Measurements from ENCODE around the gene BATF.

BATF gene

DNA sequence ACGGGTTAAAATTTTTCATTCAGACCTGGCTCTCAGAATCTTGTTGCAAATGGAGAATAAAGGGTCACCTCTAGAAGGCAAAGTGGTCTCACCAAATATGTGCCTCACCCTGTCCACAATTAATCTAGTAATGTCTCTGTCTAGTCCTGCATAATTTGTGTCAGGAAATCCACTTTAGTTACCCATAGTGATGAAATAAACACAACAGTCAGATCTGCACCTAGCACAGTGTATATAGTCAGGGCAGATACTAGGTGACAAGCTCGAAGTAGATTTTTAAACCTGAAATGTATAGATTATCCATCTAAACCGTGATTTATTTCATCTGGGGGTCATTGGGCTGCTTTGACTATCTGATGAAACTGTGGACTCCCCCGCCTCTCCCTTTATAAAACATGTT lies 40.2 kb downstream of the BATF start:
- DNase-seq (ENCODE audit: low read depth): no peak

DNA sequence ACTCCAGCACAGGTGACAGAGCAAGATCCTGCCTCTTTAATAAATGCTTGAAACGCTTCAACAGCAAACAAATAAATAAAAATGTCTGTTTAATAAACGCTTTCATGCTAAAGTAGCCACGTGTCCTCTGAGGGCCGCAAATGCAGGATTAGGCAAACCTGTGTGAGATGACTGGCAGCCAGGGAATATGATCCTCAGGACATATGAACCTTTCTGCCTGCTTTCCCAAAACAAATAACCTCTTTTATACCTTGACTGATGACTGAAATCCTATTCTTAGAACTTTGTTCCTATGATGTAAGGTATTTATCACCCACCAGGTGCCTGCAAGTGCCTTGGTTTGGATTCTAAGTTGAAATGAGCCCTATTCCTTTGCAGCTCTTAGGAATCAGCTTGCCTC lies 41.7 kb downstream of the BATF start:
- DNase-seq (ENCODE audit: low read depth): no peak

DNA sequence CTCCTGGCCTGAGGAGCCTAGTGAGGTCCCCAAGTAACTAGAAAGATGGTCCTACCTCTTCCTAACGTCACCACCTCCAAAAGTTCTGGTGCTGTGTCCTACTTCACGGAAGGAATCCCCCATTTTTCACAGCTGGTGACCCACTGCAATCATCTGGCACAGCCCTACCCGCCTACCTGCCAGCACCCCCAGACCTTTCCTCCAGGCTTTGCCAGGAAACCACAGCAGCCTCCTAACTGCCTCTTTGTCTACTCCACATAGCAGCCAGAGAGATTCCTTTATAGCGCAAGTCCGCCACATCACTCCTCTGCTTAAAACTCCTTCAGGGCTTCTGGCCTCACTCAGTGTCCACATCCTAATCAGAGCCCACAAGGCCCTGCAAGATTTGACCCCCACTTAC lies 42.8 kb downstream of the BATF start:
- DNase-seq (ENCODE audit: low read depth): no peak

DNA sequence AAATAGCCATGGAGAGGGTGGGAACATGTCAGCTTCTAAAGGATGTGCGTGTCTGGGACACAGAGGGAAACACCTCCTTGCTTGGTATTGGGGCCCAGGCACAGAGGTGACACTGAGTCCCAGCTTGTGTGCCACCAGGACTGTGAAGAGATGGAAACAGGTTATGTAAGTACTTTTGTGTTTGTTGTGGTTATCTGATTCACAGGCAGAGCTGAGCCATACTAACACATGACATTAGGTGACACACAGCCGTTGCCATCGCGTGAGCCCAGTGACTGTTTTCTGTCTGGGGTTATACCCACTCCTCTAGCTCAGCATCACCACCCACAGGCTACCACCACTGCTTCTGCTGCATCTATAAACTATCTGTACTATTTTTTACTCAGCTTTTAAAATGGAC lies 44.1 kb downstream of the BATF start:
- DNase-seq (ENCODE audit: low read depth): peak; percentile 75

DNA sequence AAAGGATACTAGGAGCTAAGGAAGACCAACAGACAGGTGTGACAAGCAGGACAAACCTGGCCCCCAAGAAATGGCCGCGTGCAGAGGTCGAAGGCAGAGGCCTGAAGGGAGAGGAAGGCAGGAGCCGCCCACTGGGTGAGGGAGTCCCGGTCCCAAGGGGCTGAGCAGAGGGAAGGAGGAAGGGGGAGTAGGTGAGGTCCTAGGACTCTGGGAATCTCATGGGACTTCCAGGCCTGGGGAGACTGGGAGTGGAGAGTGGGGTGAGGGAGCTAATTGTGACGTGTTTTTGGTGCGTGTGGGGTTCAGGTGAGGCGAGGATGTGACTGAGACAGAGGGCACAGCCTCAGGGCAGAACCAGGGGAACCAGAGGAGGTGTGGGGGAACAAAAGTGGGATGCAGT lies 44.5 kb downstream of the BATF start:
- DNase-seq (ENCODE audit: low read depth): no peak

DNA sequence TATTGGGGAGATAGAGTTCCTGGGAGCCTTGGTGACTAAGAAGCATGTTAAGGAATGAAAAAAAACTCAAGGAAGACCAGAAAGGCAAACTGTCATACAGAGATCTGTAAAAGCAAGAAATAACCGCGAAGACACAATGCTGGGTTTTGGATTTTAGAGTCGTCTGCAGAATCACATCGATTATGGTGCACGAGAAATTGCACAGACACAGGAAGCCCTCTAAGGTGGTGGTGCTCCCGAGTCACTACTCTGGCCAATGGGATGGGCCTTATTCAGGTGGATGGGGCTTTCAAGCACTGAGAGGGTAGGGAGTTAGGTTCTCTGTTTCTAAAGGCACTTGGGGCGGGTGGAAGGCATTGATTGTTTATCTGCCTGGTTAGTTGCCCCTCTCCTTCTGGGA lies 45.9 kb downstream of the BATF start:
- no peak for DNase-seq (ENCODE audit: low read depth)

DNA sequence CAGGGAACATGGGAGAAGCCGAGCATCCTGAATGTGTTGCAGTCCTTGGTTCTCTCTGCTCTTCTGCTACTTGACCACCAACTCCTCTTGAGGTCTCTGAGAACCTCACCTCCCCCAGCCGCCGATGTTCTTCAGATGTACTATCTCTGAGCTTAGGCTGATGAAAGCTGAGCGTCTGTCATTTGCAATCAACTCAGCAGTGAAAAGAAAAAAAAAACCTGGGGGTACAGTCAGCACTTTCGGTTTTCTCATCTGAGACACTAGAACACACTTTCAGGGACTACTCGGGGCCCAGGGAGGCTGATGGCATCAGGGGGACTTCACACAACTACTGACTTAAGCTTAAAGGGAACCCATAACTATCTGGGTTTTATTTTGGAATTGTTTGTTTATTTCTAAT lies 46.5 kb downstream of the BATF start:
- DNase-seq (ENCODE audit: low read depth): no peak

DNA sequence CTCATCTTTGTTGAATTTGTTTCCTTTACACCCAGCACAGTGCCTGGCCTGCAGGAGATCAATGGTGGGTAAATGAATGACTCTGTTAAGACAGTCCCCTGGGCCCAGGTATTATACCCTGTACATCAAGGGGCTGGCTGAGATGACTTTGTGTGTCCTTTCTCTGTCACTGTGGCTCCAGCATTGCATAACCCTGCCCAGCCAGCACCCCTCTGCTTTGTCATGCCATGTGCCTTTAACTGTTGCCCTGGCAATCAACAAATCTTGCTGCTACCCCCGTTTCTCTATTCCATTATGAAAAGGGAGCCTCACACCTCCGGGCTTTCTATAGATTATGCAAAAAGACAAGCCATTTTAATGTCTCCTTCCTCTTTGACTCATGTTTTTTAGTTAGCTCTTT lies 48.5 kb downstream of the BATF start:
- no peak for DNase-seq (ENCODE audit: low read depth)

DNA sequence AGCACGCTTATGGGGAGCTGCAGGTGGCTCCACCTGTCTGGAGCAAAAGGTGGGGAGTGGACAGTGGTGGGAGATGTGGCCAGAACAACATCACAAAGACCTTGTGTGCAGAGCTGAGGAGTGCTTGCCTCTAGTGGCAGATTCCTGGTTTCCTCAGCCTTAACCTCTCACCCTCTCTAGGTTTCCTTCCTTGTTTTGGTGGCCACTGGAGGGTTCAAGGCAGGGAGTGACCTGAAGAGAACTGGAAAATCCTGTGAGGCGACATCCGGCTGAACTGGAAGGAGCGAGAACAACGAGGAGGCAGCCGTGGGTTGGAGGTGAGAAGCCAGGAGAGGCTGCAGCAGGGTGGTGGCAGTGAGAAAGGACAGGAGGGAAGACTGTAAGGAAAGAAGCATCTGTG lies 49.8 kb downstream of the BATF start:
- DNase-seq (ENCODE audit: low read depth): no peak

DNA sequence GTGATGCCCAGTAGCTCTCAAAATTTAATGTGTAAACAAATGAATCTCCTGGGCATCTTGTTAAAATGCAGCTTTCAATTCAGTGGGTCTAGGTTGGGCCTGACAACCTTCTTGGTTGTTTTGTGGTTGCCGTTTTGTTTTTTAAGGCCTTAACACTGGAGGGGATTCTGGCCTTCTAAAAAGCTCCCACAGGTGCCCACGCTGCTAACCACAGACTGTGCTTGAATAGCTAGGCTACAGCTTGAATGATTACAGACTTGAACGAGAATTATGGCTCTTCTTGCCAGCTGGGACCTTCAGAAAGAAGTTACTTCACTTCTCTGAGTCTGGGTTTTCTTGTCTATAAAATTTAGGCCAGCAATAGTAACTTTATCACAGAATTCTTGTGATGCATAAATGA lies 54.8 kb downstream of the BATF start:
- DNase-seq (ENCODE audit: low read depth): no peak

DNA sequence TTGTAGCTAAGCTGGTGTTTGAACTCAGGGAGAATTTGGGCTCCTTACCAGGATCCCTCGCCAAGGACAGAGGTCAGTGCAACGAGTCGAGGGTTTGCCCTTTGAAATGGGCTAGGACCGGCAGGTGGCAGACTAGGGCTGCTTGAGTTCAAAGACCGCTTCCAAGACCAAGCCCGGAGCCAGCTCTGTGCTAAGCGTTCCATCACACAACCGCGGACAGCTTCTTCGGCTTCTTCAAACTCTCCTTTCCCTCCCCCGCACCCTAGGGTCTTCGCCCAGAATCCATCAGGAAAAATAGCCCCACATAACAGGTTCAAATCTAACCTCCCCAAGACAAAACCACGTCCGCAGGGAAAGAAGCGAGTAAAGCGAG lies 55.4 kb downstream of the BATF start:
- DNase-seq (ENCODE audit: low read depth): peak; percentile 36

DNA sequence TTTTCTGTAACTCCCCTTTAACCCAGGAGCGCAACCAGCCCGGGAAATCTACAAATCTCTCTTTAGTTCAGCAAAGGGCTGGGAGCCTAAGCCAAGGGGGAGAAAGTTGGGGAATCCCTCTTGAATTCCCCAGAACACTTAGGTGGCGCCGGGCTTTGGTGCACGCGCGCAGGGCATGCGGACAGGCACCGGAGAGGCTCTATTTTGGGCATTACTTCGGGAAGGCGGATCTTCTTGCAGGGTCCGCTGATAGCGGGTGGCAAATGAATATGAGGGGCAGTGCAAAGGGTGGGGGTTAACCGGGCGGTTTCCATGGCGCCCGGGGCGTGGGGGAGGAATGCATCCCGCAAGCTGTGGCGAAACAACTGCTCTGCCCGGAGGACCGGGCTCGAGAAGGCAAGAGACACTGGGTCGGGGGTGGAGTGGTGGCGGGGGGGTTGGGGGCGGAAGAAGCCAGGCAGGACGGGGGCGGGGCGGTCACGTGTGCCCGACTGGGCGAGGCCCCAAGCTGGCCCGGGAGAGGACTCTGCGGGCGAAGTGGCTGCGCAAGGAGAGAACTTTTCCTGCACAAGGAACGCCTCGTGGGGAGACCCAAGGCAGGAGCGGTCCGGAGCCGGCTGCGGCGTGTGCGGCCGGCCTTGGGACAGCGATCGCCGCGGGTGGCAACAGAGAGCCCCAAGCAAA lies 56.0 kb downstream of the BATF start, which contains the start of gene FLVCR2:
Gene FLVCR2, plus strand, starts transcription at position 519 of the 684 bp plus-strand sequence. CDS start 353 bp downstream, outside the sequence.
- DNase-seq (ENCODE audit: low read depth): peak; percentile 55

DNA sequence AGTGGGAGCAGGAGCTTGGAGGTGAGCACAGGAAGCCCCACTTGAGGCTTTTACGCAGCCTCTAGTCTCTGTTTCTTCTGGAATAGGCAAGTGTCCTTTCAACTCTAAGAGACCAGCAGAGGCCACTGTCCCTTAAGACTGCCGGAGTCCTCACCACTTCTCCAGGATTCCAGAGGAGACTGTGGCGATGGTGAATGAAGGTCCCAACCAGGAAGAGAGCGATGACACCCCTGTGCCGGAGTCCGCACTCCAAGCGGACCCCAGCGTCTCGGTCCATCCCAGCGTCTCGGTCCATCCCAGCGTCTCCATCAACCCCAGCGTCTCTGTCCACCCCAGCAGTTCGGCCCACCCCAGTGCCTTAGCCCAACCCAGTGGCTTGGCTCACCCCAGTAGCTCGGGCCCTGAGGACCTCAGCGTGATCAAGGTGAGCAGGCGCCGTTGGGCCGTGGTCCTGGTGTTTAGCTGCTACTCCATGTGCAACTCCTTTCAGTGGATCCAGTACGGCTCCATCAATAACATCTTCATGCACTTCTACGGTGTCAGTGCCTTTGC lies 56.6 kb downstream of the BATF start:
- DNase-seq (ENCODE audit: low read depth): no peak

DNA sequence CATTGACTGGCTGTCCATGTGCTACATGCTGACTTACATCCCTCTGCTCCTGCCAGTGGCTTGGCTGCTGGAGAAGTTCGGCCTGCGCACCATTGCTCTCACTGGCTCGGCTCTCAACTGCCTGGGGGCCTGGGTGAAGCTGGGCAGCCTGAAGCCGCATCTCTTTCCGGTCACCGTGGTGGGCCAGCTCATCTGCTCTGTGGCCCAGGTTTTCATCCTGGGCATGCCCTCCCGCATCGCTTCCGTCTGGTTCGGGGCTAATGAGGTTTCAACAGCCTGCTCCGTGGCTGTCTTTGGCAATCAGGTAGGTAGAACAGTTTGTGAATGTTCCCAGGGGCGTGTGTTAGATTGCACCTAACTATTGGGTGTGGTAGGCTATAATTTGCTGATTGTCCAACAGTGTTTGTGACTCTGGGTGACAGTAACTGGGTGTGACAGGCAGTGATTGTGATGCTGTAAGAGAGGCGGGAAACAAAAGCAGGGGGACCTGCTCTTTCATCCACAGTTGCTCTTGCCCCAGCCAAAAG lies 57.1 kb downstream of the BATF start:
- no peak for DNase-seq (ENCODE audit: low read depth)

DNA sequence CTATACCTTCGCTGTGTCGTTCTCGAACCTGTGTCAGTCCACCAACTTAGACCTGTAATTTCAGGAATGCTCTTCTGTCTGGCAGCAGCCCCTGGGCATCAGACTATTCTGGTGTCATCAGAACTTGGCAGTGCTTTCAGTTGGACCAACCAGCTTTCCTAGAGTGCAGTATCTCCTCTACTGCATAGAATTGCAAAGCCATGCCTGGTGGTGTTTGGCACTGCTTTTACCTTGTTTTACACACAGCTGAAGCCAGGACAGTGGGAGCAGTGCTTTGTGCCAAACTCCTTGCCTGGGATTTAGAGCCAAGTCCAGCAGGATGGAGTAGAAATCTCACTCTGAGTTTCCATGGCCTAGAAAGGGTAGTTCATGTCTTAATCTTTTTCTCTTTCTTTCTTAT lies 57.6 kb downstream of the BATF start:
- DNase-seq (ENCODE audit: low read depth): no peak

DNA sequence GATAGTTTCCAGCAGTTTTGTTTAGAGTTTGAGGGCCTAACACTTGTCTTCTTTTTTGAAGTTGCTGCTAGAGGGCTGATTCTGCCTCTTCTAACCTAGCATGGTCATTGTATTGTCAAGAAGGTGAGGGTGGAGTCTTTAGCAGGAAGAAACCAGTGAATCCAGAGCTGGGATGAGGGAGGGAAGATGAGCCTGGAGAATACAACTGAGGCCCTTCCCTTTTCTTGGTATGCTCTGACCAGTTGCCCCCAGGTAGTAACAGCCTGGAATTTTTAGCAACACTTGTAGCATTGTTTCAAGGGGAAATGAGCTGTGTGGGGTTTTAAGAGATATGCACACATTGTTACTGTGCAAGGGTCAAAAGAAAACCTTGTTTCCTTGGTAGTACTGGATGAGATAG lies 65.1 kb downstream of the BATF start:
- no peak for DNase-seq (ENCODE audit: low read depth)

DNA sequence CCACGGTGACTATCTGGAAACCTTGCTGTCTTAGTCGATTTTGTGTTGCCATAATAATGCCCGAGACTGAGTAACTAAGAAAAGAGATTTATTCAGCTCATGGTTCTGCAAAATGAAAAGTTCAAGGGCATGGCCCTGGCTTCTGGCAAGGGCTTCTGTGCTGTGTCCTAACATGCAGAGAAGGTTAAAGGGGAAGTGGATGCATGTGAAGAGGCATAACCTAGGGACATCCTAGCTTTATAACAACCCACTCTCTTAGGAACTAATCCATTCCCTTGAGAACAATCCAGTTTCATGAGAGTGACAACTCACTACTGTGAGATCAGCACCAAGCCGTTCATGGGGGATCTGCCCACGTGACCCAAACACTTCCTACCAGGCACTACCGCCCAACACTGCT lies 67.7 kb downstream of the BATF start:
- DNase-seq (ENCODE audit: low read depth): no peak

DNA sequence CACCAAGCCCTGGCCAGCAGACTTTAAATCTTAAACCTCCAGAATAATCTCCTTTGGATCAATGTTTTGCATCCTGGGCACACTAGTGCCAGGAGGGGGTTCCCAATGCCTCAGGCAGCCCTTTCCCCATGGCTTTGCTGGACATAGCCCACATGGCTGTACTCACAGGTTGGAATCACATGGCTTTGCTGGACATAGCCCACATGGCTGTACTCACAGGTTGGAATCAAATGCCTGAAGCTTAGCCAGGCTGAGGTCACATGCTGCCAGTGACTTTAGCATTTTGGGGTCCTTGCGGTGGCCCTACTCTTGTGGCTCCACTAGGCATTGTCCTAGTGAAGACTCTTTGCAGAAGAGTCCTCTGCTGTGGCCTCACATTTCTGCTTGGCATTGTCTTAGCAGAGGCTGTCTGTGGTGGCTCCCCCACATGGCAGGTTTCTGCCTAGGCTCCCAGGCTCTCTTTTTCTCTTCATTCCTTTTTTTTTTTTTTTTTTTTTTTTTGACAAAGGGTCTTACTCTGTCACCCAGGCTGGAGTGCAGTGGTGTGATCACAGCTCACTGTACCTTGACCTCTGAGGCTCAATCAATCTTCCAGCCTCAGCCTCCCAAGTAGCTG lies 69.2 kb downstream of the BATF start:
- DNase-seq (ENCODE audit: low read depth): no peak

DNA sequence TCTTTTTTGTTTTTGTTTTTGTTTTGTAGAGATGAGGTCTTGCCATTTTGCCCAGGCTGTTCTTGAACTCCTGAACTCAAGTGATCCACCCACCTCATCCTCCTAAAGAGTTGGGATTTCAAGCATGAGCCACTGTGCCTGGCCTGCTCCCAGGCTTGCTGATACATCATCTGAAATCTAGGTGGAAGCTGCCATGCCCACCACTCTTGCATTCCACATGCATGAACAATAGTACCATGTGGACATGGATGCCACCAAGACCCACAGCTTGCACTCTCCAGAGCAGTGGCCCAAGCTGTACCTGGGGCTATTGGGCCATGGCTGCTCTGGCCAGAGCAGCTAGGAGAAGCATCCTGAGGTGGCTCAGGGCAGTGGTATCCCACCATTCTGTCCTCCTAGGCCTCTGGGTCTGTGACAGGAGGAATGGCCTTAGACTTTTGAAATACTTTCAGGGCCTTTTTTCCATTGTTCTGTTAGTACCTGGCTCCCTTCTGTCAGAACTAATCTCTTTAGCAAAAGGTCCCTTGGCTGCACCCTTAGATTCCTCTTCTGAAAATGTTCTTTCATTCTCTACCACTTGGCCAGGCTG lies 69.8 kb downstream of the BATF start:
- no peak for DNase-seq (ENCODE audit: low read depth)

DNA sequence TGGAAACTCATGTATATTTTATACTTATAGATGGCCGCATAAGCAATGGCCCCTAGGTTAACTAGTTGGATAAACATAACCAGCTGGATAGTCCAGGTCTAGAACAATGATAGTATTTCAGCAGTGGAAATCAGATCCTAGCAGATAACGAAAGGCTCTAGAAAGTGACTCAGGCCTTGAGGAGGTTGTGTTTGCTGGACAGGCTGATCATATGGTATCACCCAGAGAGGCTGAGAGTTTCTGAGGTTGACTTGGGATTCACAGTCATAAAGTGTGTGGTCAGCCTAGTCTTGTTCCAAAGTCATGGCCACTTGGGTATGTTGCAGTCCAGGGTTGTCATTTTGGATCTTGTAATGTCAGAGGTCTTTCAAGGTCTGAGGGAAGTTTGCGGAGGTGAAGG lies 73.0 kb downstream of the BATF start:
- no peak for DNase-seq (ENCODE audit: low read depth)
